Measurements from ENCODE around the gene USH2A.

- TF ChIP-seq POLR2AphosphoS5 (IDR thresholded peaks at IDR 0.05) (no peak), EP300 (IDR thresholded peaks at IDR 0.05) (no peak)
- TF ChIP-seq, protein P1, sequence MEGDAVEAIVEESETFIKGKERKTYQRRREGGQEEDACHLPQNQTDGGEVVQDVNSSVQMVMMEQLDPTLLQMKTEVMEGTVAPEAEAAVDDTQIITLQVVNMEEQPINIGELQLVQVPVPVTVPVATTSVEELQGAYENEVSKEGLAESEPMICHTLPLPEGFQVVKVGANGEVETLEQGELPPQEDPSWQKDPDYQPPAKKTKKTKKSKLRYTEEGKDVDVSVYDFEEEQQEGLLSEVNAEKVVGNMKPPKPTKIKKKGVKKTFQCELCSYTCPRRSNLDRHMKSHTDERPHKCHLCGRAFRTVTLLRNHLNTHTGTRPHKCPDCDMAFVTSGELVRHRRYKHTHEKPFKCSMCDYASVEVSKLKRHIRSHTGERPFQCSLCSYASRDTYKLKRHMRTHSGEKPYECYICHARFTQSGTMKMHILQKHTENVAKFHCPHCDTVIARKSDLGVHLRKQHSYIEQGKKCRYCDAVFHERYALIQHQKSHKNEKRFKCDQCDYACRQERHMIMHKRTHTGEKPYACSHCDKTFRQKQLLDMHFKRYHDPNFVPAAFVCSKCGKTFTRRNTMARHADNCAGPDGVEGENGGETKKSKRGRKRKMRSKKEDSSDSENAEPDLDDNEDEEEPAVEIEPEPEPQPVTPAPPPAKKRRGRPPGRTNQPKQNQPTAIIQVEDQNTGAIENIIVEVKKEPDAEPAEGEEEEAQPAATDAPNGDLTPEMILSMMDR (IDR thresholded peaks at IDR 0.05), result peak in 3 of 6 experiments; percentile 21 to 37 (median 30)
Observed at GRCh38 chr1:216221260-216221700, 202.0 kb downstream of the USH2A start.
